Activated T-cell treated with anti-CD3 and anti-CD28 coated beads for 1 hour (primary cell): ENCODE results near the gene WSCD1.

Source experiments
- DNase-seq: peaks from one replicate; pipeline ENCODE4 v3.0.0-alpha.2; 2020; ENCODE audit warnings: low read depth

The WSCD1 gene

GRCh38 chr17:6108382-6108781 lies 38.2 kb downstream of the WSCD1 start:
- DNase-seq: no peak

DNA sequence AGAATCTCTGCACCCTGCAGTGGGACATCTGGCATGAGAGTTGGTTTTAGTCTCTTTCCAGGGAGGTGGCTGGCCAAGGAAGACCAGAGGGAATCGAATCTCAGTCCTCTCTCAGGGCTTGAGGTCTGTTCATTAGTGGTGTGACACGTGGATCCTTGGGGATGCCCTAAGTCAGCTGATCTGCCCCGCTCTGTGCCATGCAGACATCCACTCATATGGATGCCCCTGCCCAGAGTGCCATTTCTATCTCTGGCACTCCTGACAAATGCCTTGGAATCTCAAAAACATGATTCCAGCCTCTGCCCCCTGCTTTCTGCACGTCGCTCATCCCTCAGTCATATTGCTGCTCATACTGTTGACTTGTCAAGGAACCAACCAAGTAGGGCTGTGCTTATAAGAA lies 38.8 kb downstream of the WSCD1 start:
- no peak for DNase-seq

DNA sequence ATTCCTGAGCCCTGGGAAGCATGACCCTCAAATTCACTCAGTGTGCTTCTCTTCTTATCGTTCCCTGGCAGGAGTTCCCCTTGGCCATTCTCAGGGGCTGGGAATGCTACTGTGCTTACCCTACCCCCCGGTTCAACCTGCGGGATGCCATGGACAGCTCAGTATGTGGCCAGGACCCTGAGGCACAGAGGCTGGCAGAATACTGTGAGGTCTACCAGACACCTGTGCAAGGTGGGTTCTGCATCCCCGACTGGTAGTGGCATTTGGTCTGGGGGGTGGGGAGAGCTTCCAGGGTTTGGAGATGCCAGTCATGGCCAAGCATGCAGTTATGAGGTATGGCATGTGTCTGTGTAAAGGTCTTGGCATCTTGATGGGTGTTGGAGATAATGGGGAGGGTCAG lies 39.4 kb downstream of the WSCD1 start:
- DNase-seq: no peak

GRCh38 chr17:6110088-6110487 lies 39.9 kb downstream of the WSCD1 start:
- no peak for DNase-seq

DNA sequence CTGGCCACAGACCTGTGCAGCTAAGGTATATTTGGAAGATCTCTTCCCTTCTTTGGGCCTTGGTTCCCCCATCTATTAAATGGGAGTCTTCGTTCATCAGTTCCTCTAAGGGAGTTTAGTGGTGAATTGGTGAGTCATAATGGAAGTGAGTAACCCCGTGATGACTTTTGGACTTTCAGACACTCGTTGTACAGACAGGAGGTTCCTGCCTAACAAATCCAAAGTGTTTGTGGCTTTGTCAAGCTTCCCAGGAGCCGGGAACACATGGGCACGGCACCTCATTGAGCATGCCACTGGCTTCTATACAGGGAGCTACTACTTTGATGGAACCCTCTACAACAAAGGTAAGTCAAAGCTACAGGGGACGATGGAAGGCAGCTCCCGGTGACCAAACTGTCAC lies 40.4 kb downstream of the WSCD1 start:
- no peak for DNase-seq

DNA sequence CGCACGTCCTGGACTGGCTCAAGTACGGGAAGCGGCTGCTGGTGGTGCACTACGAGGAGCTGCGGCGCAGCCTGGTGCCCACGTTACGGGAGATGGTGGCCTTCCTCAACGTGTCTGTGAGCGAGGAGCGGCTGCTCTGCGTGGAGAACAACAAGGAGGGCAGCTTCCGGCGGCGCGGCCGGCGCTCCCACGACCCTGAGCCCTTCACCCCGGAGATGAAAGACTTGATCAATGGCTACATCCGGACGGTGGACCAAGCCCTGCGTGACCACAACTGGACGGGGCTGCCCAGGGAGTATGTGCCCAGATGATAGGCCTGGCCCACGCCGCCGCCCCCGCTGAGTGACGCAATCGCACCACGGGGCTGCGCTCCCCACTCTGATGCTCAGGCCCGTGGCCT lies 50.2 kb downstream of the WSCD1 start:
- no peak for DNase-seq

- DNase-seq: no peak
Observed at GRCh38 chr17:6124856-6125255, 54.7 kb downstream of the WSCD1 start.

DNA sequence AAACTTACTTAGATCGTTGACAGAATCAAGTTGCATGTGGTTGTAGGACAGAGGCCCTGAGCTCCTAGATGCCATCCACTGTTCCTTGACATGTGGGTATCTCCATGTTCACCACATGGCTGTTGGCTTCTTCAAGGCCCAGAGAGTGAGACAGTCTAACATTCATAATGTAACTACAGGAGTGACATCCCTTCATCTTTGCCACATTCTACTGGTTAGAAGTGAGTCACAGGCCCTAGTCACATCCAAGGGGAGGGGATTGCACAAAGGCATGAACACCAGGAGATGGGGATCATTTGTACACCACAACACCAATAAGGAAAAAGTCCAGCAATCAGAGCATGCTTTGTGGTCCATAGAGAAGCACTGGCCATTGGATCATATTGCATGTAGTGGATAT lies 56.6 kb downstream of the WSCD1 start:
- DNase-seq: no peak

- no peak for DNase-seq
Observed at GRCh38 chr17:6134721-6135120, 64.5 kb downstream of the WSCD1 start.

DNA sequence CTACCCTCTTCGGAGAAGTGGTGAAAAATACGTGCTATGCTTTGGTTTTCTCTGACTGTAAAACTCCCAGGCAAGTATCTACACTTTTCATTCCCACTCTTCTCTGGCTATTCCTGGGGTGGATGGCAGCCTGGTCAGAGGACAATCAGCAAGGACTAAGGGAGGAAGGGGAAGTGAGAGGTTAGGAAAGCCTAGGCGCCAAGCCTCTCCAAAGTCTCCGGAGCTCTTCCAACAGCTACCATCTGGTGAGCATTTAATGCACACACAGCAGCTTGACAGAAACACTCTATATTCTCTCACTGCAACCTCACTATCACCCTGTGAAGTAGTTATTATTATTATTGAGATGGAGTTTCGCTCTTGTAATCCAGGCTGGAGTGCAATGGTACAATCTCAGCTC lies 65.1 kb downstream of the WSCD1 start:
- no peak for DNase-seq

DNA sequence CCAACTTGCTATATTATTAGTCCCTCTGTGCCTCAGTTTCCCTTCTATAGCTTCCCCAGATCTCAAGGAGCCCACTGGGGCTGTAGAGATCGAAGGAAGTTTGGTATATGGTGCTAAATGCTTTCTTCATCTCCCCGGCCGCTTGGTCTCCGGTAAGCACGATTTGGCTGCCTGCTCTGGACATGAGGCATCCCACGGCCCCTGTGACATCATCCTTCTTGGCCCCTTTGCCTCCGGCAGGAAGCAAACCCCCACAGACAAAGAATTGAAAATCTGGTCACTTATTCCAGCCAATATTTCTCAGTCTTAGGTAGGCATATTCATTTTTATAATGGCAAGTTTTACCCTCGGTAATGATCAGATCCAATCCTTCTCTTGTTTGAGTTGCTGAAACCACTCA lies 65.8 kb downstream of the WSCD1 start:
- no peak for DNase-seq

DNA sequence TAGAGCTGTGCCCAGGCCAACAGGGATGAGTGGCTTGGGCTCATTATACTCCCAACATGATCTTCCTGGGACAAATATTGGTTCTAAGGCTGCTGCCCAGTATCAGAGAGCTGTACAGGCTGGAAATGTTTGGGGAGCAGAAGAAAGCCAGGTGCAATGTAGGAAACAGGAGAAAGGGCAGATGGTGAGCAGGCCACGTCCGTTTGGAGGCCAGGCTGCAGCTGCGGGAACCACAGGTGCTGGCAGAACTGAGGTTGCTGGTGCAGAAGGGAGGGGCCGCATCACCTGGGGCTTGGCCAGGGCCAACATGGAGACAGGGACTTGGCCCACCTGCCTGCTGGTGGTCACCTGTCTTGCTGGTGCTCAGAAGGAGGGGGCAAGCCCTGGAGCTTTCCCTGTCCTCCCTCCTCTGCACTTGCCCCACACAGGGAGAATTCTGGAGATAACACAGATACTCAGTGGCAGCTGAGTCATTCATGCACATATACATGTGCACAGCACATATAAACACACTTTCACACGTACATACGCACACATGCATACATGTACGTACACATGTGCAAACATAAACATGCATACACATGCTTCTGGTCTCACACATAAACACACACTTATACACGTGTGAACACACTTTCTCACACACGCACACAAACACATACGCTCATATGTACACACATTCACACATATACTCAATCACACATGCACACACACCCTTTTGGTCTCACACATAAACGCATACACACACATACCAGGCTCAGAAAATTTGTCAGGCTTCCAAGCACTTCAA lies 67.7 kb downstream of the WSCD1 start:
- no peak for DNase-seq

DNA sequence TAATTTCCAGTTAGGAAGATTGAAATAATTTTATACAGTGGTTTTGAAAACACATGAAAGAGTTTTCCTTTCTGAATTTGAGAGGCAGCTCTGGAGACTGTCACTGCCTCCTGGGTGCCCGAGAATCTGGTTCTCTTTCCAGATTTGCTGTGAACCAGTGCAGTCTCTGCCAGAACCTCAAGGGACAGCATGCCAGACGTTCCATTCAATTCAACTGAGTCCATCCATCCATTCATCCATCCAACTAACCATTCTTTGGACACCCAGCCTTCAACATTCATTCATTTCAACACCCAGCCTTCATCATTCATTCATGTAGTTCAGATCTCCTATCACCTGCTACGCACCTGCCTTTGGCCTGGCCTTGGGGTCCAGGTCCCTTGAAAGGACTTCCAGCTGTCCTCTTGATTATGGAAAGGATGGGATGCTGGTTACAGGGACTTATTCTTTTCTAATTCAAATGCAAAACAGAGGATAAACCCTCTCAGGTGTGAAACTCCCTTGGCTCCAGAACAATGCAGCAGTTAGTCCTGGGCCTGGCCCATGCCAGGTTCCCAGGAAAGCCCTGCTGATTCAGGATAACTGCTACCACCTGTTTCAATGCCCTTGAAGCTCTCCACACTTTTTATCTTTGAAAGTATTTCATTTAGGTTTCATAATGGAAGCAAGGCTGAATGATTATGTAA lies 68.7 kb downstream of the WSCD1 start:
- DNase-seq: no peak

DNA sequence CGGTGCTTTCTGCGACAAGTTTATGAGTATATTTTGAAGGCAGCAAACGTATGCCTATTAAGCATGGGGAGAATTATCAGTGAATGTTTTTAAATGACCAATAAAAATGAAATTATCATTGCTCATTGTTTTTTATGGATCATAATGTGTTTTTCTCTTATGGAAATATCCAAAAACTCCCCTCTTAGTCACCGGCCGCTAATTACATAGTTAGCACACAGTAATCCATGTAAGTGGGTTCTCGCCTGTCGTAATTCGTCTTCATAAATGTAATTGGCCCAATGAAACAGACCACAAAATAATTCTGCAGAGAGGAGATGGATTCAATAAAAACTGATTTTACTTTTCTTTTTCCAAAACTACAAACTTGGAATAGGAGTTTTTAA lies 69.3 kb downstream of the WSCD1 start:
- DNase-seq: no peak

GRCh38 chr17:6140188-6140587 lies 70.0 kb downstream of the WSCD1 start:
- DNase-seq: no peak

- no peak for DNase-seq
Observed at GRCh38 chr17:6140728-6141330, 70.7 kb downstream of the WSCD1 start.

- no peak for DNase-seq
Observed at GRCh38 chr17:6142701-6143100, 72.5 kb downstream of the WSCD1 start.

DNA sequence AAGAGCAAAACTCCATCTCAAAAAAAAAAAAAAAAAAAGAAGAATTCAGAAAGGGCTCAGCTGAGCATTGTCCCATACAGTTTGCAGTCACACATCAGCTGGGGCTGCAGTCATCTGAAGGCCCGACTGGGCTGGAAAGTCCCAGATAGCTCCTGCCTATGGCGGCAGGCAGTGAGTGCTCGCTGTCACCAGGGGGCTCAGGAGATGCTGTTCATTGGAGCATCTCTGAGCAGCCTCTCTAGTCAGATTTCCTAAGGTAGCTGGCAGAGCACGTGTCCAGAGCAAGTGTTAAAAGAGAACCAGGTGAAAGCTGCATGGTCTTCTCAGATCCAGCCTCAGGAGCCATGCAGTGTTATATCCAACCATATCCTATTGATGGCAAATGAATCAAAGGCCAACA lies 75.8 kb downstream of the WSCD1 start:
- DNase-seq: no peak

DNA sequence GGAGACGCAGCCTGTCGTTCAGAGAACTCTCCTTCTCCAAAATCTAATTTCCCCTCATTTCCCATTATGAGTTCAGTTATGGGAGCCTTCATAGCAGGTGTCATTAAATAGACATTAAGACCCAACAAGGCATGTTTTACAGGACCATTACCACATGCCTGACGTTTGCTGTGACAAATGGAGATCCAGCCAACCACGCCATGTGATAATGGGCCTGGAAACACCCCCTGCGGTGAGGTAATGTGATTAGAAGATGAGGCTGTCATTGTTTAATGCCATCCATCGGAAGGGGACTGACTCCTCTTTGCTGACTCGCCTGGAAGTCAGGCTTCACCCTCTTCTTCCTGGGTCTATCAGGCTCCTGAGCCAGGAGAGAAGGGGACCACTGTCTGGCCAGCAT lies 76.9 kb downstream of the WSCD1 start:
- DNase-seq: no peak

- no peak for DNase-seq
Observed at GRCh38 chr17:6153375-6153774, 83.2 kb downstream of the WSCD1 start.

GRCh38 chr17:6157716-6158115 lies 87.5 kb downstream of the WSCD1 start:
- DNase-seq: no peak

DNA sequence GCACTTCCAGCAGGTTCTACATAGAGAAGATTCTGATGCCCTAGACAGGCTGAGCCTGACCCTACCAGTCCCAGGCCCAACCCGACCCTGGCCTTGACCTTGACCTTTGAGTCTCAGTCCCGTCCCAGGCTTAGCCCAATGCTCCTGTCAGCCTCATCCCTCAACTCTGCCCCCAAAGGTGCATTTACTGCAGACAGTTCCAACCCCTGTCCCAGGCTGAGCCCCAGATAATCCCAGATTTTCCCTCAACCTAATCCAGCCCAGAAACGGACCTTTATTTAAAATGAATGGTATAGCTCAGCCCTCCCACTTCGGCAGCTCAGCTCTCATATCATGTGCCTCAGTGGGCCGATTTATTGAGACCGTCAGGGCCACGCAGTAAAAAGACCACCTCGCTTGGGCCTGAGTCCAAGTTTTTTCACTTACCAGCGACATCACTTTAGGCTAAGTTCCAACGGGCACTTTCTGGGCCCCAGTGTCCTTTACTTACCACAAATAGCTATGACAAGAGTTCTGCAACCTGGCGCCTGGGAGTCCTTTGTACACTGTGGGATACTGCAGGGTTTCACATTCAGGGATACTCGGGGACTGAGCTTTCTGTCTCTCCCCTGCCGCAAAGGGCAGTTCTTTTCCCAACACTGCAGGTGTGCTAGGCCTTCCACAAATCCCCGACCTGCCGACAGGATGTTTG lies 89.5 kb downstream of the WSCD1 start:
- DNase-seq: no peak

DNA sequence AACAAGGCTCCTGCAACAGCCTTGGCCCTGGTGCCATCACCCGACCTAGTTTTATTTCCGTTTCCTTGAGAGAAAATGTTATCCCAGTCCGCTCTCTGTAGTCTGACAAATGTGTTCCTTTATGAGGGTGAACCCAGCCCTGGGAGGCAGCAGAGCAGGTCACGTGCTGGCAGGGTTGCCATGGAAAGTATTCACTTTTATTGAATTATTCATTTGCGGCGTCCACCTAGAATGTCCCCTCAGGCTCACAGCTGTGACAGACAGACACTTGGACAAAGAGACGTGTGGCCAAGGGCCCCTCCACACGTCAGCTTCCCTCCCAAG lies 90.0 kb downstream of the WSCD1 start:
- no peak for DNase-seq
